NCI-H2227 (cell line): ENCODE results near the gene CFAP410.

Experiments used
- DNase-seq: peaks from one replicate; lab custom pipeline; 2025; ENCODE audit not compliant: unreplicated experiment; lab: John Stamatoyannopoulos, UW

CFAP410 gene

GRCh38 chr21:44300262-44300959 lies 38.8 kb downstream of the CFAP410 start:
- peak; percentile 75 for DNase-seq

- DNase-seq: peak; percentile 76
These were observed 39.5 kb downstream of the CFAP410 start, which contains the start of gene PFKL for GRCh38 chr21:44299458-44300261. PFKL (plus strand) TSS chr21:44300053; CDS start chr21:44300106, 53 bp downstream.

GRCh38 chr21:44299085-44299457 lies 40.1 kb downstream of the CFAP410 start:
- peak; percentile 59 for DNase-seq

GRCh38 chr21:44298301-44298700 lies 40.9 kb downstream of the CFAP410 start:
- DNase-seq: no peak

- peak; percentile 81 for DNase-seq
These were observed 41.5 kb downstream of the CFAP410 start for GRCh38 chr21:44297525-44298290.

GRCh38 chr21:44296916-44297315 lies 42.3 kb downstream of the CFAP410 start:
- DNase-seq: no peak

DNA sequence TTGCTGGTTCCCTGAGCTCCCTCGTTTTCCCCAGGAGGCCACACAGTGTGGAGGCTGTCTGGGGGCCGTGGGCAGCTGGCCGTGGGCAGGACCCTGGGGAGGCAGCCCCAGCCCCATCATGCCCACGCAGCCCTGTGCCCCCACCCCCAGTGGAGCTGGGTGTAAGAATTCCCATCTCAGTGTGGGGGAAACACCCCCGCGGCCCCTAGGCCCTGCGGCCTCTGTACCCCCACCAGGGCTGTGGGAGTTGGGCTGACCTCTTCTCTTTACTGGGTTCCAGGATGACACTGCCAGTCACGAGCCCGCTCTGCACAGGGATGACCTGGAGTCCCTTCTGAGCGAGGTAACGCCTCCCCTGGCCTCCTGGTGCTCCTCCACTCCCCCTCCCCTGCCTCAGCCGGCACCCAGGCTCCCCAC lies 43.1 kb downstream of the CFAP410 start:
- DNase-seq: no peak

DNA sequence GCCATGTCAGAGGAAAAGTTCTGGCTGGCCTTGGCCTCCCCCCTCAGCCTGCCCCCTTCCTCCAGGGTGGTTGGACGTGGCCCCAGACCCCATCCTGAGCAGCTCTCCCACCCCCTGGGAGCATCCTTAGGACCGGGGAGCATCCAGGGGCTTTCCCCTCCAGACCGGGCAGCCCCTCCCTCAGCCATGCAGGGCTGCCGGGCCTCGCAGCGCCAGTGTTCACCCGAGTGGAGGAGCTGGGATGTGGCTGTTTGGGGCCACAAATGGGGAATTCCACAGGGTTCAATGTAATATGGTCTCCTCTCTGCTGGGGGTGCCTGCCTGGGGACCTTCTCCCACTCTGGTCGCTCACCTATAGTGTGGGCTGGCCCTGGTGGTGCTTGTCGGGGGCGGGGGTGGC lies 43.5 kb downstream of the CFAP410 start:
- DNase-seq: no peak

GRCh38 chr21:44295163-44295573 lies 44.0 kb downstream of the CFAP410 start:
- no peak for DNase-seq

GRCh38 chr21:44294391-44295162 lies 44.6 kb downstream of the CFAP410 start:
- no peak for DNase-seq

DNA sequence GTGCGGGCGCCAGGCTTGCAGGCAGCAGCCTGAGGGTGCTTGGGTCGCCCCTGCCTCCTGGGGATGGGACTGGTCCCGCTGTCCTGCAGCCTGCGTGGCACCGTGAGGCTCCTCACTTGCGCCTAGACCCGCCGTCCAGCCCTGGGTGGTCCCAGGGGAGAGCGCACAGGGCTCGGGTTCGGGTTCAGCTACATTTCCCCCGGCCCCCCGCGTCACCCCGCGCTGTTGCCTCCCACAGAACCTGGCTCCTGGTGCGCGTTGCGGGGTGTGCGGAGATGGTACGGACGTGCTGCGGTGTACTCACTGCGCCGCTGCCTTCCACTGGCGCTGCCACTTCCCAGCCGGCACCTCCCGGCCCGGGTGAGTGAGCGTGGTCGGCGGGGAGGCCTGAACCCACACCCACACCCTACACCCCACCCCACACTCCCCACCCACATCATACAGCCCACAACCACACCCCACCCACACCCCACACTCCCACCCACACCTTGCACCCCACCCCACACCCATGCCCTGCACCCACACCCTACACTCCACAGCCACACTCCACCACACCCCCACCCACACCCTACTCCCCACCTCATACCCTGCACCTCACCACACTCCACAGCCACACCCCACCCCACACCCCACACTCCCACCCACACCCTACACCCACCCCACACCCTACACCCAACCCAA lies 45.5 kb downstream of the CFAP410 start:
- no peak for DNase-seq

DNA sequence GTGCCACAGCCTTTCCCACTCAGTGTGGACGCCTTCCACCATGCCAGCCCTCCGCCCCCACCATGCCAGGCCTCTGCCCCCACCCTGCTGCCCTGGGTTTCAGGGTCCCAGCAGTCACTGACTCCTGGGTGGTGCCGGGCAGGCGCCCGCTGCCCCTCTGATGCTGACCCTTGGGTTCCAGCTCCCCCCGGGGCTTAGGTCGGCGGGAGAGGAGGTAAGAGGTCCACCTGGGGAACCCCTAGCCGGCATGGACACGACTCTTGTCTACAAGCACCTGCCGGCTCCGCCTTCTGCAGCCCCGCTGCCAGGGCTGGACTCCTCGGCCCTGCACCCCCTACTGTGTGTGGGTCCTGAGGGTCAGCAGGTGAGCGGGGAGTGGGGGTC lies 46.4 kb downstream of the CFAP410 start:
- no peak for DNase-seq

- no peak for DNase-seq
These were observed 47.0 kb downstream of the CFAP410 start for GRCh38 chr21:44291936-44292811.

- no peak for DNase-seq
These were observed 47.9 kb downstream of the CFAP410 start for GRCh38 chr21:44291078-44291935.

DNA sequence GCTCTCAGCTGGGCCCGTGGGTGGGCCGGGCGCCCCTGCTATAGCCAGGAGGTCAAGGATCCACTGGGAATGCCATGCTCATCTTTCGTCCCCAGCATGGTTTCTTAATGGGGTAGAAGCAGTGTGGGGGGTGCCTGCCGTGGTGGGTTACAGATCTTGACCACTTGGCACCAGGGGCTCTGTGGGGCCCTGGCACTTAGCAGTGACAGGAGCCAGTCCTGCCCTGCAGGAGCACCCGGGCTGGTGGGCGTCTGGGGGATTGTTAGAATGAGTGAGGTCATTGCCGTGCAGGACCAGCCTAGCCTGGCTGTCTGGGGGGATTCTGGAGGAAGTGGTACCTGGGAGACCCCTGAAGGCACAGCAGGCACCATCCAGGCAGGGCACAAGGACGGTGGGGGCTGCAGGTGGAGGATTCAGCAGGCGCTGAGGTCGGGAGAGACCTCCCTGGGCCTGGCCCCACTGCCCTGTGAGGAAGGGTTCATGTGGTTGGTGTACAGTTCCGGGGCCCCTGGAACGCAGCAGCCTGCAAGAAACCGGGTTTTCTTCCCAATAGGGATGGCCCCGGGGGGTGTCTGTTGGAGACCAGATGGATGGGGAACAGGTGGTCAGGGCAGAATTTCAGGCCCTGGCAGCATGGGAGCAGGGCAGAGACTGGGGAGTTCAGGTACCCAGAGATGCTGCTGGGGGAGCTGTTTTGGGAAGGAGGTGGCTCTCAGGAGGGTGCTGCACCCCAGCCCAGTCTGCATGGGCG lies 48.7 kb downstream of the CFAP410 start:
- DNase-seq: no peak

DNA sequence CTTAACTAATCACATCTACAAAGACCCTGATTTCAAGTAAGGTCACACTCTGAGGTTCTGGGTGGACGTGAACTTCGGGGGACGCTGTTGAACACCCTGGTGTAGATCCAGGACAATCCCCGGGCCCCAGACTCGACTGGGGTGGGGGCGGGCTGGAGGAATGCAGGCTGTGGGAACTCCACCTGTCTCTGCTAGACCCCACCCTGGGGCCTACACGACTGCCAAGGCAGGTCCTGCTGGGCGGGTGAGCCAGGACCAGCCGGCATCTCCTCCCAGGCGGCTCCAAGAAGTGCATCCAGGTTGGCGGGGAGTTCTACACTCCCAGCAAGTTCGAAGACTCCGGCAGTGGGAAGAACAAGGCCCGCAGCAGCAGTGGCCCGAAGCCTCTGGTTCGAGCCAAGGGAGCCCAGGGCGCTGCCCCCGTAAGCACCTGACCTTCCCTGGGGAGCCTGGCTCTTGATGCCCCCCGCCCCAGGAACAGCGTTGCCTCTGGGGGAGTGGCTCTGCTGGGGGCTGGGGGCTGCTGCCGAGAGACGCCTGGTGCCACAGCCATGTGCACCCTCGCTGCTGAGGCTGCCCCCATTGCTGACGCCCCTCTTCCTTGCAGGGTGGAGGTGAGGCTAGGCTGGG lies 49.7 kb downstream of the CFAP410 start:
- no peak for DNase-seq
